ENCODE results near the gene COL20A1. TPM values are rescaled to one million over a fixed set of nuclear protein-coding genes. Genes with fewer than 3 reads are reported as not detected.

The COL20A1 gene
- total RNA-seq, 1 experiment from 2014 or later, result 2.3 TPM

- H3T11ph ChIP-seq (ENCODE audit: low read length), result no peak overlapping the region
- no peak overlapping the region for H2AK5ac ChIP-seq (ENCODE audit: insufficient read length, low read length)
- H3K27ac Mint-ChIP-seq, result no peak overlapping the region; a peak in 1 of 7 replicates
- H4K20me1 ChIP-seq (ENCODE audit: control insufficient read depth, insufficient read depth, insufficient read length), result no peaks in the 10 kb centered on the region
- no peak overlapping the region for H2BK20ac ChIP-seq (ENCODE audit: low read depth, low read length, poor library complexity, severe bottlenecking)
- H3K9me3 ChIP-seq (ENCODE audit: control insufficient read depth, low read depth, low read length), result no peaks in the 10 kb centered on the region
- H3K23ac ChIP-seq (ENCODE audit: insufficient read length, low read depth, low read length), result no peak overlapping the region
- TF ChIP-seq CTCF (conservative IDR thresholded peaks at IDR 0.05), result no peak
- H3K27me3 Mint-ChIP-seq (ENCODE audit: low read depth), result peaks cover 11% of the 10 kb centered on the region
- H3K36me3 Mint-ChIP-seq (ENCODE audit: insufficient read depth in 1 of 3, low read depth in 3 of 3), result peaks cover 0 to 2% (median 2%) of the 10 kb centered on the region in 3 experiments; a peak in 3 of 7 replicates
- no peak overlapping the region for H4K5ac ChIP-seq (ENCODE audit: insufficient read length, low read depth, low read length)
- no peak overlapping the region for H3K18ac ChIP-seq (ENCODE audit: insufficient read length, low read depth, low read length)
- DNase-seq, result no peak
- H2BK12ac ChIP-seq (ENCODE audit: insufficient read length, low read depth, low read length), result no peak overlapping the region
- no peak overlapping the region for H3K9ac ChIP-seq (ENCODE audit: extremely low read depth, insufficient read length, low read length)
- H3K4ac ChIP-seq (ENCODE audit: low read depth, low read length), result no peak overlapping the region
- H2BK15ac ChIP-seq (ENCODE audit: low read depth, low read length), result no peak overlapping the region
- H3K79me2 ChIP-seq (ENCODE audit: insufficient read depth, low read length), result no peaks in the 10 kb centered on the region
- H3K27me3 ChIP-seq (ENCODE audit: insufficient read depth, low read length), result no peaks in the 10 kb centered on the region
- WGBS (ENCODE audit: extremely low coverage, insufficient read length, low lambda C conversion rate), result no CpG with 5 or more reads among the region's 22 CpGs
- H3K4me3 Mint-ChIP-seq, result no peak overlapping the region
- no peaks in the 10 kb centered on the region for H3K9me3 Mint-ChIP-seq
- H3K14ac ChIP-seq (ENCODE audit: insufficient read depth, low read length), result no peak overlapping the region
- no peaks in the 10 kb centered on the region; the same call in 1 of the 2 replicates for H3K4me1 ChIP-seq (ENCODE audit: insufficient read depth, low read length)
- no peak overlapping the region for H3K27ac ChIP-seq (ENCODE audit: insufficient read length, low read depth, low read length)
- H4K8ac ChIP-seq (replicated peaks; ENCODE audit: insufficient read length, low read depth, low read length), result no peak overlapping the region
- no peak overlapping the region for H4K91ac ChIP-seq (ENCODE audit: insufficient read length, low read depth, low read length)
- H3K56ac ChIP-seq (ENCODE audit: insufficient read length, low read depth, low read length), result no peak overlapping the region
- H3K79me1 ChIP-seq (ENCODE audit: insufficient read depth, low read depth, low read length, poor library complexity, severe bottlenecking), result no peaks in the 10 kb centered on the region
- no peak overlapping the region for H2AFZ ChIP-seq (ENCODE audit: low read length)
- peaks cover 9 to 26% of the 10 kb centered on the region in 2 experiments for H3K4me1 Mint-ChIP-seq
- no peak overlapping the region for H3K4me2 ChIP-seq (ENCODE audit: insufficient read depth, insufficient read length, low read length)
- no peaks in the 10 kb centered on the region for H3K23me2 ChIP-seq (ENCODE audit: insufficient read length, low read depth, low read length, poor library complexity, severe bottlenecking)
- H2BK5ac ChIP-seq (ENCODE audit: insufficient read length, low read length), result no peak overlapping the region
- H2BK120ac ChIP-seq (ENCODE audit: low read depth, low read length, poor library complexity, severe bottlenecking), result no peak overlapping the region
Measured at GRCh38 chr20:63293871-63294535, 1.0 kb downstream of the COL20A1 start.

Data from H9 (cell line).